K562 (cell line): ENCODE measurements around the gene KLF13. TPM values are rescaled to one million over a fixed set of nuclear protein-coding genes. Genes with fewer than 3 reads are reported as not detected.

ENCODE experiments used
- ATAC-seq: fragments of 200-7000 bp; cut with Tn5 transposase; 3 replicates; pipeline ENCODE4 v1.9.1; 2020; ENCODE audit warnings: moderate library complexity
- BruUV-seq: library from RNA; stranded (reverse); fragments of 400-500 nt; replicated peaks from 2 replicates; lab custom pipeline; 2021; lab: Mats Ljungman, UMichigan
- CTCF ChIA-PET: fragments of 300-600 bp; formaldehyde crosslinking; extraction: SDS; loops from one replicate; lab custom pipeline; 2021; ENCODE audit warnings: low intra/inter-chr PET ratio; lab: Yijun Ruan, JAX
- POLR2A ChIA-PET: fragments of 300-600, 350-650 bp; sonication (Branson Sonifier 250); formaldehyde crosslinking; extraction: SDS; loops from one replicate; lab custom pipeline; 2021; ENCODE audit warnings: antibody characterized with exemption, inconsistent platforms; lab: Yijun Ruan, JAX
- DNase-seq, 4 experiments: peaks; one replicate each; pipeline versions ENCODE4 v3.0.0 to v3.0.0-alpha.2; 2011 to 2018; ENCODE audit warnings: low spot score in 3 of 4, mixed read lengths in 3 of 4; ENCODE audit errors: extremely low read depth in 1 of 4
- FAIRE-seq: peaks from 2 replicates; lab custom pipeline; 2011; peaks lifted over from hg19 to GRCh38; lab: Jason Lieb, UNC
- H2AFZ ChIP-seq: 2 replicates; pipeline ENCODE4 v1.6.0; 2011; ENCODE audit warnings: low read depth, low read length, control low read depth, inconsistent platforms
- H3K27ac ChIP-seq: fragments of 200-600 bp; 3 replicates; pipeline ENCODE4 v1.8.0; 2011; ENCODE audit warnings: low read depth, mild to moderate bottlenecking, control low read depth, inconsistent platforms, low read length, moderate library complexity, mixed read lengths; ENCODE audit errors: extremely low read depth
- H3K27me3 ChIP-seq, 2 experiments: fragments of 300-600 bp in 1 of 2; 2 replicates in 1 of 2; 3 replicates in 1 of 2; pipeline versions ENCODE4 v1.6.0 to v1.8.0; 2011; ENCODE audit warnings: inconsistent platforms in 2 of 2, low read length in 2 of 2, mild to moderate bottlenecking in 1 of 2, mixed read lengths in 1 of 2, moderate library complexity in 1 of 2; ENCODE audit not compliant: control insufficient read depth in 2 of 2, insufficient read depth in 2 of 2
- H3K36me3 ChIP-seq: fragments of 300-600 bp; 3 replicates; pipeline ENCODE4 v1.8.0; 2011; ENCODE audit warnings: mild to moderate bottlenecking, low read length, inconsistent platforms; ENCODE audit not compliant: control insufficient read depth, insufficient read depth
- H3K4me1 ChIP-seq, 2 experiments: fragments of 200-600 bp in 1 of 2; replicated peaks in 1 of 2; 2 replicates in 1 of 2; 3 replicates in 1 of 2; pipeline versions ENCODE4 v1.5.1 to v1.8.0; 2011; ENCODE audit warnings: inconsistent platforms in 2 of 2, low read length in 2 of 2, mild to moderate bottlenecking in 1 of 2, mixed read lengths in 1 of 2, moderate library complexity in 1 of 2; ENCODE audit not compliant: control insufficient read depth in 2 of 2, insufficient read depth in 2 of 2
- H3K4me2 ChIP-seq: 2 replicates; pipeline ENCODE4 v1.6.1; 2011; ENCODE audit warnings: low read length, control low read depth, inconsistent platforms, mixed read lengths; ENCODE audit not compliant: insufficient read depth
- H3K4me3 ChIP-seq: fragments of 200-600 bp; sonication (generic), shearing (Covaris generic); 2 replicates; pipeline ENCODE4 v1.5.1; 2016; ENCODE audit warnings: control low read depth, inconsistent platforms
- H3K79me2 ChIP-seq: fragments of 200-600 bp; 3 replicates; pipeline ENCODE4 v1.8.0; 2011; ENCODE audit warnings: low read length, inconsistent platforms; ENCODE audit not compliant: control insufficient read depth, insufficient read depth
- H3K9ac ChIP-seq, 2 experiments: 2 replicates each; pipeline versions ENCODE4 v1.6.0 to v1.6.1; 2011; ENCODE audit warnings: low read depth in 2 of 2, low read length in 2 of 2, control low read depth in 1 of 2, inconsistent platforms in 1 of 2, mild to moderate bottlenecking in 1 of 2, mixed read lengths in 1 of 2; ENCODE audit not compliant: insufficient read depth in 1 of 2
- H3K9me1 ChIP-seq: one replicate; pipeline ENCODE4 v1.6.0; 2011; ENCODE audit warnings: inconsistent platforms, mild to moderate bottlenecking, low read length, moderate library complexity; ENCODE audit not compliant: control insufficient read depth, insufficient read depth
- H3K9me3 ChIP-seq: replicated peaks from 2 replicates; pipeline ENCODE4 v1.5.1; 2011; ENCODE audit warnings: low read depth, low read length, inconsistent platforms; ENCODE audit not compliant: control insufficient read depth, insufficient read depth
- H4K20me1 ChIP-seq: replicated peaks from 2 replicates; pipeline ENCODE4 v1.6.1; 2011; ENCODE audit warnings: low read length, inconsistent platforms, mixed read lengths; ENCODE audit not compliant: control insufficient read depth, insufficient read depth
- RBBP5 ChIP-seq: fragments of 200-600 bp; sonication (generic); IDR thresholded peaks from 2 replicates; pipeline ENCODE4 v1.6.1; 2012; ENCODE audit warnings: borderline replicate concordance, mild to moderate bottlenecking, low read length, control low read depth, inconsistent platforms; ENCODE audit not compliant: insufficient read depth, poor library complexity, severe bottlenecking
- ZNF551 ChIP-seq: fragments of 250-450 bp; sonication (Bioruptor Pico); IDR thresholded peaks from 2 replicates; pipeline ENCODE4 v1.5.0; 2021; ENCODE audit warnings: mild to moderate bottlenecking, moderate library complexity
- ZNF561 ChIP-seq: fragments of 450-650 bp; formaldehyde crosslinking; conservative IDR thresholded peaks from 2 replicates; pipeline ENCODE4 v1.4.0; 2020; ENCODE audit warnings: mild to moderate bottlenecking, moderate library complexity
- ZNF766 ChIP-seq: fragments of 200-800 bp; sonication (Bioruptor generic); conservative IDR thresholded peaks from 2 replicates; pipeline ENCODE4 v1.6.1; 2016; ENCODE audit warnings: missing genetic modification characterization, missing compliant biosample characterization
- WGBS: fragments of 100-300 bp; shearing (Covaris generic); methylation state at CpG from one replicate; pipeline ENCODE4 v1.1.6; 2016; ENCODE audit warnings: low coverage, mixed read lengths; ENCODE audit not compliant: insufficient coverage; ENCODE audit errors: missing lambda C conversion rate; 5-methylcytosine and 5-hydroxymethylcytosine counted together
- in situ Hi-C: fragments of 300-500 bp; cut with MboI; formaldehyde crosslinking; loops from 4 replicates; pipeline ENCODE4 v1.15.0; 2018; ENCODE audit warnings: inconsistent platforms, mixed read lengths
- intact Hi-C: fragments of 100-400 bp; cut with micrococcal nuclease; formaldehyde crosslinking; loops from 2 replicates; pipeline ENCODE4 v1.14.2; 2022
- polyA plus RNA-seq, 8 experiments: library from polyadenylated mRNA; depleted of rRNA in 4 of 8; stranded (reverse) in 5 of 8; unstranded in 3 of 8; fragments of >200 nt; fragmentation: Nextera tagmentation in 2 of 8; fragmentation: Illumina TruSeq in 1 of 8; extraction: Ambion mirVana in 2 of 8; extraction: Trizol in 1 of 8; gene quantifications; 2 replicates each; pipeline versions ENCODE4 v1.2.1 to v1.2.3, GENCODE V29; 2011 to 2014; ENCODE audit warnings: inconsistent platforms in 1 of 8, missing spikeins in 1 of 8
- total RNA-seq, 7 experiments: library from RNA; depleted of rRNA in 6 of 7; stranded (reverse); fragments of >200 nt in 6 of 7; fragmentation: Illumina TruSeq in 2 of 7; extraction: Trizol in 2 of 7; gene quantifications; 2 replicates each; pipeline versions ENCODE4 v1.2.1 to v1.2.3, GENCODE V29; 2011 to 2021; ENCODE audit warnings: low replicate concordance in 1 of 7

KLF13 gene
- total and polyA plus RNA-seq, 9 of the 15 experiments (the other 6 are each of a cell fraction or from before 2014, with no cell fraction given): 1.8 to 10.5 (median 4.8) TPM

- in situ Hi-C loops: no loop called here
- WGBS: 26% methylated on average over 4 of the region's 5 CpGs
- H4K20me1 ChIP-seq: 0 out of 2 replicates have a peak, but pooled peaks cover 5% of the 10 kb centered on the region
- POLR2A ChIA-PET: no interaction called here
- DNase-seq: no peak
- TF ChIP-seq RBBP5 (no peak), ZNF766 (CRISPR knock-in tag) (no peak), ZNF551 (CRISPR knock-in tag) (no peak), ZNF561 (no peak)
- TF ChIP-seq, all 486 proteins: peak for 0
- intact Hi-C loops: no loop called here
- no peak overlapping the region for H2AFZ ChIP-seq
- H3K9me1 ChIP-seq: no peaks in the 10 kb centered on the region
- H3K36me3 ChIP-seq: no peaks in the 10 kb centered on the region
- peaks cover 4% of the 10 kb centered on the region; the same call in 2 of the 3 replicates for H3K79me2 ChIP-seq
- H3K27me3 ChIP-seq: peaks cover 18 to 19% of the 10 kb centered on the region in 2 experiments
- H3K4me1 ChIP-seq: peaks cover 3 to 33% of the 10 kb centered on the region in 2 experiments; a peak in 3 of 5 replicates
- no peak overlapping the region for H3K27ac ChIP-seq
- ATAC-seq (no peak), FAIRE-seq (no peak)
- H3K4me2 ChIP-seq: no peak overlapping the region
- H3K9ac ChIP-seq: no peak overlapping the region
- CTCF ChIA-PET: no interaction called here
- BruUV-seq: no TSS peak
- H3K4me3 ChIP-seq: no peak overlapping the region
- H3K9me3 ChIP-seq: no peaks in the 10 kb centered on the region
Measured at GRCh38 chr15:31324186-31324585, 2.4 kb upstream of the KLF13 start.
